ENCODE measurements around the gene OR2H2.

- TF ChIP-seq EZH2 (IDR thresholded peaks at IDR 0.05; ENCODE audit: low read length, unreplicated experiment), result no peak
- TF ChIP-seq CTCF (conservative IDR thresholded peaks at IDR 0.05; ENCODE audit: low read depth, low read length), result no peak
Measured at GRCh38 chr6:29630315-29630714, 45.4 kb downstream of the OR2H2 start.
